Tibial nerve (tissue), 4 donors: ENCODE data around the gene PMEL. TPM values are rescaled to one million over a fixed set of nuclear protein-coding genes. Genes with fewer than 3 reads are reported as not detected.

ENCODE experiments used
- DNase-seq, 2 donors: peaks; one replicate each; pipeline ENCODE4 v3.0.0-alpha.2; 2019; ENCODE audit warnings: low spot score in 2 of 2
- H3K27ac ChIP-seq, 4 donors: fragments of 200-600 bp; sonication (generic) in 3 of 4; one replicate each; pipeline ENCODE4 v1.5.1; 2017 to 2019; ENCODE audit warnings: mild to moderate bottlenecking in 1 of 4
- H3K27me3 ChIP-seq, 2 donors: fragments of 200-600 bp; sonication (generic) in 1 of 2; one replicate each; pipeline versions ENCODE4 v1.5.1 to v1.6.0; 2017 to 2019
- H3K36me3 ChIP-seq, 3 donors: fragments of 200-600 bp; sonication (generic); one replicate each; pipeline ENCODE4 v1.5.1; 2018 to 2019
- H3K4me1 ChIP-seq, 4 donors: fragments of 200-600 bp; sonication (generic) in 3 of 4; one replicate each; pipeline ENCODE4 v1.5.1; 2017 to 2019
- H3K4me3 ChIP-seq, 4 donors: fragments of 200-600 bp; sonication (generic) in 3 of 4; one replicate each; pipeline ENCODE4 v1.5.1; 2017 to 2019; ENCODE audit warnings: mild to moderate bottlenecking in 1 of 4, moderate library complexity in 1 of 4
- H3K9me3 ChIP-seq, 4 donors: fragments of 200-600 bp; sonication (generic) in 3 of 4; one replicate each; pipeline ENCODE4 v1.5.1; 2017 to 2019
- CTCF ChIP-seq, 5 experiments: fragments of 200-600 bp in 3 of 5; fragments of 450-650 bp in 2 of 5; sonication (generic) in 3 of 5; IDR thresholded peaks; one replicate each; pipeline ENCODE4 v1.5.1; 2016 to 2019; ENCODE audit warnings: antibody characterized with exemption in 5 of 5, mild to moderate bottlenecking in 3 of 5, moderate library complexity in 2 of 5
- EP300 ChIP-seq, 2 donors: sonication (generic); formaldehyde crosslinking; IDR thresholded peaks; one replicate each; pipeline ENCODE4 v1.6.1; 2017; ENCODE audit warnings: antibody characterized with exemption in 2 of 2, mild to moderate bottlenecking in 1 of 2
- POLR2A ChIP-seq, 2 donors: fragments of 450-650 bp; IDR thresholded peaks; one replicate each; pipeline ENCODE4 v1.6.1; 2017; ENCODE audit warnings: antibody characterized with exemption in 2 of 2, mild to moderate bottlenecking in 2 of 2, moderate library complexity in 2 of 2
- WGBS, 2 donors: methylation state at CpG; one replicate each; pipeline ENCODE4 v1.1.5; 2018; 5-methylcytosine and 5-hydroxymethylcytosine counted together
- total RNA-seq, 4 donors: library from RNA; depleted of rRNA; stranded (reverse); fragments of >200 nt; gene quantifications; one replicate each; pipeline ENCODE4 v1.1.0, GENCODE V29; 2016

Gene PMEL
- total RNA-seq, 4 donors from 2014 or later: 0.87 to 1.6 TPM; not detected in 2

GRCh38 chr12:55935738-55936151 lies 30.1 kb downstream of the PMEL start:
- H3K4me3 ChIP-seq: peak overlapping the region; percentile 6 to 45 (median 16)
- no peak for DNase-seq
- peak in 1 of 2 donors; percentile 31 for TF ChIP-seq EP300 (IDR thresholded peaks at IDR 0.05)
- TF ChIP-seq CTCF (IDR thresholded peaks at IDR 0.05): peak in 2 of 5 experiments; percentile 6 to 24
- peak in 1 of 2 donors; percentile 24 for TF ChIP-seq POLR2A (IDR thresholded peaks at IDR 0.05)
- H3K27ac ChIP-seq: peak overlapping the region; percentile 22 to 83 (median 57)
- no peaks in the 10 kb centered on the region for H3K9me3 ChIP-seq
- peaks cover 0 to 56% (median 27%) of the 10 kb centered on the region in 4 donors for H3K4me1 ChIP-seq
- H3K36me3 ChIP-seq: peaks cover 0 to 18% (median 4%) of the 10 kb centered on the region in 3 donors
- no peaks in the 10 kb centered on the region for H3K27me3 ChIP-seq
- 28 to 46% methylated on average over 26 of the region's 26 CpGs for WGBS, 2 donors

GRCh38 chr12:55934773-55935172 lies 31.1 kb downstream of the PMEL start:
- peak overlapping the region in 1 of 4 donors; percentile 61 for H3K27ac ChIP-seq

GRCh38 chr12:55933799-55934742 lies 31.8 kb downstream of the PMEL start:
- peaks cover 0 to 62% (median 34%) of the 10 kb centered on the region in 4 donors for H3K4me1 ChIP-seq
- no peak for DNase-seq
- 95 to 97% methylated on average over 1 of the region's 1 CpG for WGBS, 2 donors

More at GRCh38 chr12:55934773-55935172, 31.1 kb downstream of the PMEL start:
- DNase-seq: no peak
- no peak overlapping the region for H3K4me3 ChIP-seq
- TF ChIP-seq CTCF (IDR thresholded peaks at IDR 0.05) (no peak), EP300 (IDR thresholded peaks at IDR 0.05) (no peak), POLR2A (IDR thresholded peaks at IDR 0.05) (no peak)
- peaks cover 0 to 18% (median 4%) of the 10 kb centered on the region in 3 donors for H3K36me3 ChIP-seq
- 95 to 100% methylated on average over 1 of the region's 1 CpG for WGBS, 2 donors
- H3K27me3 ChIP-seq: no peaks in the 10 kb centered on the region
- peaks cover 0 to 56% (median 34%) of the 10 kb centered on the region in 4 donors for H3K4me1 ChIP-seq
- no peaks in the 10 kb centered on the region for H3K9me3 ChIP-seq

GRCh38 chr12:55933169-55933798 lies 32.6 kb downstream of the PMEL start:
- 67 to 72% methylated on average over 7 of the region's 7 CpGs for WGBS, 2 donors
- Histone ChIP-seq H3K4me1 (peaks cover 0 to 70% (median 37%) of the 10 kb centered on the region in 4 donors), H3K4me3 (peak overlapping the region in 1 of 4 donors; percentile 83), H3K27ac (peak overlapping the region in 3 of 4 donors; percentile 5 to 95 (median 93)), H3K9me3 (no peaks in the 10 kb centered on the region), H3K27me3 (no peaks in the 10 kb centered on the region), H3K36me3 (peaks cover 0 to 12% (median 4%) of the 10 kb centered on the region in 3 donors)
- no peak for TF ChIP-seq CTCF (IDR thresholded peaks at IDR 0.05)
- no peak for TF ChIP-seq POLR2A (IDR thresholded peaks at IDR 0.05)
- TF ChIP-seq EP300 (IDR thresholded peaks at IDR 0.05): no peak
- DNase-seq: no peak

More at GRCh38 chr12:55933799-55934742, 31.8 kb downstream of the PMEL start:
- TF ChIP-seq EP300 (IDR thresholded peaks at IDR 0.05): no peak
- no peak for TF ChIP-seq POLR2A (IDR thresholded peaks at IDR 0.05)
- TF ChIP-seq CTCF (IDR thresholded peaks at IDR 0.05): no peak
- peaks cover 0 to 15% (median 4%) of the 10 kb centered on the region in 3 donors for H3K36me3 ChIP-seq
- H3K9me3 ChIP-seq: no peaks in the 10 kb centered on the region
- H3K27ac ChIP-seq: peak overlapping the region in 2 of 4 donors; percentile 34 to 93
- H3K4me3 ChIP-seq: no peak overlapping the region
- H3K27me3 ChIP-seq: no peaks in the 10 kb centered on the region
